ENCODE data around the gene SAYSD1.

The SAYSD1 gene

DNA sequence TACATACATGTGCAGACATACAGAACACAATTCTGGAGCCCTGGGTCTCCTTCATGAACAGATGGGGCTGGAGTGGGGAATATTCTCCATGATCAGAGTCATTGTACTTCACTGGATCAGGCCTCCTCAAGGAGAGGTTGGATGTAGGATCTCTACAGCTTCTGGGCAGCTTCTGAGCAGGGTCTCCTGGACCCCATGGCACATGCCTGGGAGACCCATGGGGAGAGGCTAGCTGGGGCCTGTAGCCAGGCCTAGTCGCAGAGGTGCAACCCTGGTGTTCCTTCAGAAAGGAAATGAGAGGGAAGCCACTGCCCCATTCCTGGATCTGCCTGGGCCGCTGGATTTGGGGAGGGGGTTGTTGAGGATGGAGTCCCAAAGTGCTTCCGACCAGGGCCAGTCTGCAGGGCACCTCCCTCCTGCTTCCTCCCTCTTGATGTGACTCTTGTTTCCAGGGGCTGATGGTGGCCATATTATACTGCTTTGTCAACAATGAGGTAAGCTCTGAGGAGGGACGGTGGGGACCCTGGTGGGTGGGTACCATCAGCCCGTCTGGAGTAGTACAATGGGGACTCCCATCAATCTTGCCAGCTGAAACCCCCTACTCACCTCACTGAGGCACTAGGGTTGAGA lies 34.6 kb downstream of the SAYSD1 start:
- DNase-seq (ENCODE audit: extremely low spot score, insufficient read length, low read depth): no peak

GRCh38 chr6:39079197-39080125 lies 35.5 kb downstream of the SAYSD1 start:
- no peak for DNase-seq (ENCODE audit: extremely low spot score, insufficient read length, low read depth)
- no peak for FAIRE-seq

More for the DNA sequence above, 34.6 kb downstream of the SAYSD1 start:
- FAIRE-seq: no peak

- no peak for FAIRE-seq
- DNase-seq (ENCODE audit: extremely low spot score, insufficient read length, low read depth): no peak
Observed at GRCh38 chr6:39078695-39079094, 36.3 kb downstream of the SAYSD1 start.

- DNase-seq (ENCODE audit: extremely low spot score, insufficient read length, low read depth) (no peak), FAIRE-seq (no peak)
Observed at GRCh38 chr6:39077882-39078594, 36.9 kb downstream of the SAYSD1 start.

GRCh38 chr6:39076623-39077535 lies 38.1 kb downstream of the SAYSD1 start:
- DNase-seq (ENCODE audit: extremely low spot score, insufficient read length, low read depth): no peak
- FAIRE-seq: no peak

DNA sequence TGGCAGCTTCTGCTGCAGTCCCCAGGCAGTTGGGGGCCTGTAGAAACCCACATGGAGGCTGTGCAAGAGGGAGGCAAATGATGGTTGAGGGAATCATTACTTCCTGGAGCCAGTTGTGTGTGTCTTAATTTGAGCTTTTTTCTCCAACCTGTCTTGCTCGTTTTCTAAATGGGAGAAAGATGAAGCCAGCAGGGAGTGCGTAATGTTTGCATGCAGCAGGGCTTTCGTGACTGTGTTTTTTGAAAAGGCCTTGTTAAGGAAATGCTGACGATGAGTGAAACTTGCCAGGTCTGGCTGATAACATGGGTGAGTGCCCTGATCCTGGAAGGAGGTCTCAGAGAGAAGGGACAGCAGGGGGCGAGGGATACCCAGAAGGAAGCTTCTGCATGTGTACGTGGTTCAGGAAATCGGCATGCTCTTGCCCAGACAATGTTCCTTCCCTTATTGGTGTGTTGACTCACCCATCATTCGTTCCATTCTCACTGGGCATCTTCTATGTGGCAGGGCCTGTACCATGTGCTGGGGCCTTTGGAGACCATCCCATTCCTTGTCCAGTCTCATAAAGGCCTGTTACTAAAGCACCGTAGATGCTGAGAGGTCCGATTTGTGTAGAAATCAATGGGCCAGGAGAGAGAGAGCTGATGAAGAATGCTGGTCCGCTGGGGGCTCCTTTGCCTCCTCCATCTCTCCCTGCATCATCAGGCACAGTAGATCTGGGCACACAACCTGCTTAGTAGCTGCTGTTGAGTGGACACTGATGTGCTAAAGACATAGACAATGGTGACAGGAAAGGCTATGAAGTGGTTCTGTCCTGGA lies 39.0 kb downstream of the SAYSD1 start:
- FAIRE-seq: no peak

GRCh38 chr6:39075010-39075686 lies 39.8 kb downstream of the SAYSD1 start:
- DNase-seq (ENCODE audit: extremely low spot score, insufficient read length, low read depth): no peak
- no peak for FAIRE-seq

More for the DNA sequence above, 39.0 kb downstream of the SAYSD1 start:
- no peak for DNase-seq (ENCODE audit: extremely low spot score, insufficient read length, low read depth)

GRCh38 chr6:39074486-39074885 lies 40.5 kb downstream of the SAYSD1 start:
- FAIRE-seq (no peak), DNase-seq (ENCODE audit: extremely low spot score, insufficient read length, low read depth) (no peak)

GRCh38 chr6:39073471-39074355 lies 41.3 kb downstream of the SAYSD1 start:
- FAIRE-seq: no peak
- no peak for DNase-seq (ENCODE audit: extremely low spot score, insufficient read length, low read depth)

- DNase-seq (ENCODE audit: extremely low spot score, insufficient read length, low read depth): no peak
- no peak for FAIRE-seq
Observed at GRCh38 chr6:39072830-39073229, 42.2 kb downstream of the SAYSD1 start.

- DNase-seq (ENCODE audit: extremely low spot score, insufficient read length, low read depth) (no peak), FAIRE-seq (no peak)
Observed at GRCh38 chr6:39068391-39068790, 46.6 kb downstream of the SAYSD1 start.

GRCh38 chr6:39065561-39065960 lies 49.4 kb downstream of the SAYSD1 start:
- DNase-seq (ENCODE audit: extremely low spot score, insufficient read length, low read depth): no peak
- no peak for FAIRE-seq

- no peak for FAIRE-seq
- no peak for DNase-seq (ENCODE audit: extremely low spot score, insufficient read length, low read depth)
Observed at GRCh38 chr6:39063526-39063925, 51.5 kb downstream of the SAYSD1 start.

GRCh38 chr6:39062014-39062740 lies 52.8 kb downstream of the SAYSD1 start:
- no peak for DNase-seq (ENCODE audit: extremely low spot score, insufficient read length, low read depth)

DNA sequence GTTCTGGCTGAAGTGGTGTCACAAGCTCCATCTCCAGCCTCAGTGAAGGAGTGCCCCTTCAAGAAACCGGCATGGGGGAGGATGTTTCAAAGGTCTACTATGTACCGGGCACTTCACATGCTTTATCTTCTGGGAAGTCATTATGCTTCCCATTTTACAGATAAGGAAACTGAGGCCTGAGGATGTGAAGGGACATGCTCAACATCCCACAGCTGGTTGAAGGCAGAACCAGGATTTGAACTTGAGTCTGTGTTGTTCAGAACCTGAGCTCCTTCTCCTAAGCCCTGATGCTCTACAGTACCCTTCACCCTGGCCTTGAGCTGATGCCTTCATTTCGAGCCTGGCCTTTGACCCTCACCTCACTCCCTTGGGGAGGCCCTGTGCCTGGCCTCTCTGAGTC lies 53.4 kb downstream of the SAYSD1 start:
- DNase-seq (ENCODE audit: extremely low spot score, insufficient read length, low read depth): no peak

More at GRCh38 chr6:39062014-39062740, 52.8 kb downstream of the SAYSD1 start:
- FAIRE-seq: no peak

GRCh38 chr6:39061182-39061581 lies 53.8 kb downstream of the SAYSD1 start:
- DNase-seq (ENCODE audit: extremely low spot score, insufficient read length, low read depth): no peak
- no peak for FAIRE-seq

More for the DNA sequence above, 53.4 kb downstream of the SAYSD1 start:
- no peak for FAIRE-seq
